Measurements from ENCODE around the gene BCO2. TPM values are rescaled to one million over a fixed set of nuclear protein-coding genes. Genes with fewer than 3 reads are reported as not detected.

The BCO2 gene
- total and polyA plus RNA-seq, 10 of the 15 experiments (the other 5 are each of a cell fraction or from before 2014, with no cell fraction given) = 0.29 to 1.0 (median 0.57) TPM

- Histone ChIP-seq H3K4me3 (no peak overlapping the region), H3K36me3 (ENCODE audit: control insufficient read depth in 2 of 2, insufficient read depth in 2 of 2, low read length in 1 of 2) (peaks cover 4 to 10% of the 10 kb centered on the region in 2 experiments; a peak in 2 of 4 replicates), H3K79me2 (ENCODE audit: control insufficient read depth, insufficient read depth, low read length) (no peaks in the 10 kb centered on the region), H3K27ac (ENCODE audit: control insufficient read depth, insufficient read depth) (no peak overlapping the region), H3K9ac (ENCODE audit: control insufficient read depth, insufficient read depth, low read length) (no peak overlapping the region), H3K27me3 (replicated peaks in 1 of 2; ENCODE audit: control insufficient read depth in 2 of 2, insufficient read depth in 2 of 2, low read length in 1 of 2) (no peaks in the 10 kb centered on the region), H4K20me1 (ENCODE audit: control insufficient read depth, insufficient read depth) (no peaks in the 10 kb centered on the region), H3K9me3 (replicated peaks; ENCODE audit: control insufficient read depth, insufficient read depth, low read length) (no peaks in the 10 kb centered on the region), H2AFZ (ENCODE audit: control insufficient read depth, low read depth, low read length) (no peak overlapping the region), H3K4me2 (ENCODE audit: control insufficient read depth, insufficient read depth) (no peak overlapping the region), H3K4me1 (ENCODE audit: control insufficient read depth, insufficient read depth, low read length) (no peaks in the 10 kb centered on the region)
- POLR2A ChIA-PET = no interaction called here
- RAD21 ChIA-PET (ENCODE audit: unreplicated experiment) = no interaction called here
- no peak for DNase-seq (ENCODE audit: low read depth, low spot score)
- BruUV-seq (replicated peaks) = no TSS peak
- TF ChIP-seq ZNF207 (IDR thresholded peaks at IDR 0.05; ENCODE audit: borderline replicate concordance) (no peak), WRNIP1 (IDR thresholded peaks at IDR 0.05; ENCODE audit: borderline replicate concordance, low read depth, low read length) (no peak), ATF2 (IDR thresholded peaks at IDR 0.05; ENCODE audit: low read length) (no peak), RBBP5 (conservative IDR thresholded peaks at IDR 0.05) (no peak), CHD4 (IDR thresholded peaks at IDR 0.05) (no peak), NR2C1 (IDR thresholded peaks at IDR 0.05) (no peak), SREBF1 (IDR thresholded peaks at IDR 0.05; ENCODE audit: low read length) (no peak), LARP7 (IDR thresholded peaks at IDR 0.05) (no peak), SPI1 (IDR thresholded peaks at IDR 0.05; ENCODE audit: borderline replicate concordance, insufficient read depth, low read depth, low read length) (no peak), NFXL1 (IDR thresholded peaks at IDR 0.05; ENCODE audit: borderline replicate concordance) (no peak), ESRRA (IDR thresholded peaks at IDR 0.05; ENCODE audit: low read length) (no peak), RB1 (IDR thresholded peaks at IDR 0.05; ENCODE audit: borderline replicate concordance) (no peak), USF1 (IDR thresholded peaks at IDR 0.05; ENCODE audit: borderline replicate concordance, extremely low read length, insufficient read depth, low read depth, low read length) (no peak), ZNF592 (IDR thresholded peaks at IDR 0.05) (no peak), HDAC2 (IDR thresholded peaks at IDR 0.05) (no peak), BCLAF1 (IDR thresholded peaks at IDR 0.05) (no peak), EGR1 (IDR thresholded peaks at IDR 0.05; ENCODE audit: borderline replicate concordance in 1 of 2, low read depth in 2 of 2, low read length in 2 of 2) (no peak)
- in situ Hi-C loops (cut with MboI) (no loop called here), intact Hi-C loops (cut with micrococcal nuclease; ENCODE audit: unreplicated experiment) (no loop called here)
- ATAC-seq = no peak
- SMC1A ChIA-PET (ENCODE audit: uncharacterized antibody, unreplicated experiment) = no interaction called here
- CTCF ChIA-PET = no interaction called here
- FAIRE-seq = no peak
- 96% methylated on average over 3 of the region's 3 CpGs for WGBS (ENCODE audit: insufficient coverage, insufficient replicate concordance, low lambda C conversion rate, missing lambda C conversion rate)
Measured at GRCh38 chr11:112241486-112241885, 66.2 kb downstream of the BCO2 start.

All from GM12878 (cell line).